ENCODE data around the gene RAPGEF1. TPM values are rescaled to one million over a fixed set of nuclear protein-coding genes. Genes with fewer than 3 reads are reported as not detected.
A peak's percentile ranks its signal among the peaks of the same experiment; 100 is the strongest.
"Not testable (repeated sequence)": the region's sequence is repeated elsewhere in the genome, so short reads cannot be mapped to it uniquely, and the experiment has no call there.

RAPGEF1 gene
- total RNA-seq, 1 experiment from 2014 or later: 30.8 TPM

- DNase-seq (ENCODE audit: low read depth): no peak
Measured at GRCh38 chr9:131731237-131731636, 8.6 kb downstream of the RAPGEF1 start.

GRCh38 chr9:131728961-131729360 lies 10.9 kb downstream of the RAPGEF1 start:
- no peak for DNase-seq (ENCODE audit: low read depth)

GRCh38 chr9:131728546-131728910 lies 11.3 kb downstream of the RAPGEF1 start:
- no peak for DNase-seq (ENCODE audit: low read depth)

- peak; percentile 62 for DNase-seq (ENCODE audit: low read depth)
Measured at GRCh38 chr9:131727795-131728545, 11.9 kb downstream of the RAPGEF1 start.

- DNase-seq (ENCODE audit: low read depth): peak; percentile 89
Measured at GRCh38 chr9:131727184-131727759, 12.6 kb downstream of the RAPGEF1 start.

GRCh38 chr9:131724683-131725082 lies 15.2 kb downstream of the RAPGEF1 start:
- DNase-seq (ENCODE audit: low read depth): no peak

- DNase-seq (ENCODE audit: low read depth): no peak
Measured at GRCh38 chr9:131723632-131724031, 16.2 kb downstream of the RAPGEF1 start.

GRCh38 chr9:131722255-131722654 lies 17.6 kb downstream of the RAPGEF1 start:
- DNase-seq (ENCODE audit: low read depth): no peak

- DNase-seq (ENCODE audit: low read depth): no peak
Measured at GRCh38 chr9:131721076-131721475, 18.8 kb downstream of the RAPGEF1 start.

- DNase-seq (ENCODE audit: low read depth): no peak
Measured at GRCh38 chr9:131720330-131720729, 19.5 kb downstream of the RAPGEF1 start.

GRCh38 chr9:131719262-131719908 lies 20.5 kb downstream of the RAPGEF1 start:
- no peak for DNase-seq (ENCODE audit: low read depth)

- DNase-seq (ENCODE audit: low read depth): no peak
Measured at GRCh38 chr9:131717719-131718460, 22.0 kb downstream of the RAPGEF1 start.

- DNase-seq (ENCODE audit: low read depth): no peak
Measured at GRCh38 chr9:131715906-131716305, 24.0 kb downstream of the RAPGEF1 start.

- DNase-seq (ENCODE audit: low read depth): no peak
Measured at GRCh38 chr9:131714821-131715220, 25.1 kb downstream of the RAPGEF1 start.

- DNase-seq (ENCODE audit: low read depth): peak; percentile 91
Measured at GRCh38 chr9:131714161-131714646, 25.7 kb downstream of the RAPGEF1 start.

GRCh38 chr9:131713016-131713415 lies 26.9 kb downstream of the RAPGEF1 start:
- DNase-seq (ENCODE audit: low read depth): no peak

- no peak for DNase-seq (ENCODE audit: low read depth)
Measured at GRCh38 chr9:131712151-131712716, 27.6 kb downstream of the RAPGEF1 start.

GRCh38 chr9:131709771-131710431 lies 30.0 kb downstream of the RAPGEF1 start:
- DNase-seq (ENCODE audit: low read depth): peak; percentile 56

- not testable (repeated sequence) for DNase-seq (ENCODE audit: low read depth)
Measured at GRCh38 chr9:131709010-131709770, 30.7 kb downstream of the RAPGEF1 start.

GRCh38 chr9:131708226-131709002 lies 31.5 kb downstream of the RAPGEF1 start:
- DNase-seq (ENCODE audit: low read depth): peak; percentile 48
